Left ventricle myocardium inferior (tissue), 1 donor: ENCODE results near the gene ASTL. TPM values are rescaled to one million over a fixed set of nuclear protein-coding genes. Genes with fewer than 3 reads are reported as not detected.

ENCODE experiments used
- DNase-seq: peaks from one replicate; pipeline ENCODE4 v3.0.0-alpha.2; 2020
- H3K27ac ChIP-seq: fragments of 200-600 bp; replicated peaks from 2 replicates; pipeline ENCODE4 v1.8.0; 2021
- H3K27me3 ChIP-seq: fragments of 200-600 bp; 2 replicates; pipeline ENCODE4 v1.8.0; 2021; ENCODE audit warnings: low read depth
- H3K36me3 ChIP-seq: fragments of 200-600 bp; 2 replicates; pipeline ENCODE4 v1.8.0; 2021
- H3K4me1 ChIP-seq: fragments of 200-600 bp; 2 replicates; pipeline ENCODE4 v1.8.0; 2021
- H3K4me3 ChIP-seq: fragments of 200-600 bp; 2 replicates; pipeline ENCODE4 v1.8.0; 2021; ENCODE audit warnings: mild to moderate bottlenecking, moderate library complexity
- H3K9me3 ChIP-seq: fragments of 200-600 bp; replicated peaks from 2 replicates; pipeline ENCODE4 v1.8.0; 2021
- intact Hi-C: fragments of 100-400 bp; cut with micrococcal nuclease; formaldehyde crosslinking; loops from one replicate; pipeline ENCODE4 v1.11.0; 2022
- total RNA-seq: library from RNA; stranded (reverse); fragmentation: NEBNext Ultra II Directional; extraction: Animal tissue kit (Norgen Biotek cat#: 25700); gene quantifications from one replicate; pipeline ENCODE4 v1.2.1, GENCODE V29; 2021
- TF ChIP-seq, protein P1 (sequence below): fragments of 200-600 bp; IDR thresholded peaks from 2 replicates; pipeline ENCODE4 v1.8.0; 2021; ENCODE audit warnings: antibody characterized with exemption, mild to moderate bottlenecking, borderline replicate concordance
- donor health status: DM: no; HTN: yes; CAD: no; lungs with severe emphysema.

ASTL gene
- total RNA-seq, 1 donor from 2014 or later: not detected

- H3K27me3 ChIP-seq: peaks cover 40% of the 10 kb centered on the region
- intact Hi-C loops: no loop called here
- no peak for DNase-seq
Measured at GRCh38 chr2:96134421-96134820, 3.9 kb downstream of the ASTL start.

GRCh38 chr2:96131813-96132745, 6.2 kb downstream of the ASTL start:
- Histone ChIP-seq H3K9me3 (no peaks in the 10 kb centered on the region), H3K27me3 (peaks cover 28% of the 10 kb centered on the region), H3K4me3 (no peak overlapping the region), H3K4me1 (no peaks in the 10 kb centered on the region), H3K36me3 (no peaks in the 10 kb centered on the region), H3K27ac (no peak overlapping the region)
- TF ChIP-seq, protein P1, sequence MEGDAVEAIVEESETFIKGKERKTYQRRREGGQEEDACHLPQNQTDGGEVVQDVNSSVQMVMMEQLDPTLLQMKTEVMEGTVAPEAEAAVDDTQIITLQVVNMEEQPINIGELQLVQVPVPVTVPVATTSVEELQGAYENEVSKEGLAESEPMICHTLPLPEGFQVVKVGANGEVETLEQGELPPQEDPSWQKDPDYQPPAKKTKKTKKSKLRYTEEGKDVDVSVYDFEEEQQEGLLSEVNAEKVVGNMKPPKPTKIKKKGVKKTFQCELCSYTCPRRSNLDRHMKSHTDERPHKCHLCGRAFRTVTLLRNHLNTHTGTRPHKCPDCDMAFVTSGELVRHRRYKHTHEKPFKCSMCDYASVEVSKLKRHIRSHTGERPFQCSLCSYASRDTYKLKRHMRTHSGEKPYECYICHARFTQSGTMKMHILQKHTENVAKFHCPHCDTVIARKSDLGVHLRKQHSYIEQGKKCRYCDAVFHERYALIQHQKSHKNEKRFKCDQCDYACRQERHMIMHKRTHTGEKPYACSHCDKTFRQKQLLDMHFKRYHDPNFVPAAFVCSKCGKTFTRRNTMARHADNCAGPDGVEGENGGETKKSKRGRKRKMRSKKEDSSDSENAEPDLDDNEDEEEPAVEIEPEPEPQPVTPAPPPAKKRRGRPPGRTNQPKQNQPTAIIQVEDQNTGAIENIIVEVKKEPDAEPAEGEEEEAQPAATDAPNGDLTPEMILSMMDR: no peak
- intact Hi-C loops: no loop called here
- no peak for DNase-seq

More at GRCh38 chr2:96134421-96134820, 3.9 kb downstream of the ASTL start:
- H3K4me1 ChIP-seq: no peaks in the 10 kb centered on the region
- H3K27ac ChIP-seq: no peak overlapping the region
- H3K4me3 ChIP-seq: no peak overlapping the region
- no peaks in the 10 kb centered on the region for H3K9me3 ChIP-seq
- TF ChIP-seq, protein P1: no peak
- H3K36me3 ChIP-seq: no peaks in the 10 kb centered on the region

DNA sequence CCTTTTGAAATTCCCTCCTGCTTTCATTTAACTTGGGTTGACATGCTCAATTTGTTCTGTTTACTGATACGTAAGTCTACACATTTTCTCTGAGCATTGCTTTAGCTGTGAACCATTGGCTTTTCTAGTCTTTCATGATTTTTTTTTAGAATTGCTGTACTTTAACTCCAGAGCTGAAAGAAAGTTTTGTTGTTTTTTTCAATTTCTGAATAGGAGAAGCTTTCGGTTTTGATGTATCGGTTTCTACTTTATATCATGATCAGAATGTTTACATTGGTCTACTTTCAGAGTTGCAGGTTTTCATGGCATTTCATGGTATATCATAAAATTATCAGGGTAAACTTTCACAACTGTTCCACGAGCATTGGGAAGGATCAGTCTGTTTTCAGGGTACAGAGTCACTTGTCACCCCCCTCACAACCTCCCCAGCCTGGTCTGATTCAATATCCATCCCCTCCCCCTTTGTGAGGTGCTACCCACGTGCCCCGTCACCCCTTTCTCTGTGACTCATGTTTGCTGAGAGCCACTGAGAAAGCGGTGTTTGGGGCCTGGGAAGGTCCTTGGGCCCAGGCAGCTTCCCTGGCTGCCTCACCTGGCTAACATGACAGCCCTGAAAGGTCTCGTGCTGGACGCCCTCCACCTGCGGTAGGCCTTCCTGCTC, 7.0 kb downstream of the ASTL start:
- H3K36me3 ChIP-seq: no peaks in the 10 kb centered on the region
- H3K27ac ChIP-seq: no peak overlapping the region
- H3K4me3 ChIP-seq: no peak overlapping the region
- H3K4me1 ChIP-seq: no peaks in the 10 kb centered on the region
- H3K27me3 ChIP-seq: peaks cover 24% of the 10 kb centered on the region
- intact Hi-C loops: no loop called here
- no peak for DNase-seq
- H3K9me3 ChIP-seq: no peaks in the 10 kb centered on the region
- TF ChIP-seq, protein P1: no peak

GRCh38 chr2:96130483-96130882, 7.8 kb downstream of the ASTL start:
- no peaks in the 10 kb centered on the region for H3K9me3 ChIP-seq
- DNase-seq: no peak
- TF ChIP-seq, protein P1: no peak
- no peaks in the 10 kb centered on the region for H3K4me1 ChIP-seq
- no peak overlapping the region for H3K4me3 ChIP-seq
- peaks cover 16% of the 10 kb centered on the region for H3K27me3 ChIP-seq
- no peaks in the 10 kb centered on the region for H3K36me3 ChIP-seq
- intact Hi-C loops: no loop called here
- H3K27ac ChIP-seq: no peak overlapping the region

GRCh38 chr2:96129528-96130120, 8.7 kb downstream of the ASTL start:
- Histone ChIP-seq H3K4me3 (no peak overlapping the region), H3K36me3 (no peaks in the 10 kb centered on the region), H3K4me1 (no peaks in the 10 kb centered on the region), H3K27ac (no peak overlapping the region), H3K9me3 (no peaks in the 10 kb centered on the region), H3K27me3 (peaks cover 11% of the 10 kb centered on the region)
- DNase-seq: no peak
- TF ChIP-seq, protein P1: no peak
- intact Hi-C loops: no loop called here
